Endodermal cell (in vitro differentiated cells): ENCODE measurements around the gene TUBGCP3. TPM values are rescaled to one million over a fixed set of nuclear protein-coding genes. Genes with fewer than 3 reads are reported as not detected.

Experiments used
- DNase-seq: peaks from one replicate; pipeline ENCODE4 v3.0.0-alpha.2; 2017
- H3K27ac ChIP-seq: 2 replicates; pipeline ENCODE4 v1.5.1; 2013; ENCODE audit warnings: mild to moderate bottlenecking, low read depth, low read length, moderate library complexity
- H3K27me3 ChIP-seq: 2 replicates; pipeline ENCODE4 v1.6.1; 2013; ENCODE audit warnings: mild to moderate bottlenecking, low read length, moderate library complexity; ENCODE audit not compliant: insufficient read depth, control insufficient read depth, poor library complexity, severe bottlenecking
- H3K36me3 ChIP-seq: 2 replicates; pipeline ENCODE4 v1.7.0; 2013; ENCODE audit warnings: mild to moderate bottlenecking, low read length, moderate library complexity; ENCODE audit not compliant: control insufficient read depth, insufficient read depth
- H3K4me1 ChIP-seq: one replicate; pipeline ENCODE4 v1.7.0; 2013; ENCODE audit warnings: low read length; ENCODE audit not compliant: control insufficient read depth, insufficient read depth
- H3K4me3 ChIP-seq: 2 replicates; pipeline ENCODE4 v1.5.1; 2013; ENCODE audit warnings: mild to moderate bottlenecking, low read length, moderate library complexity
- H3K9ac ChIP-seq: 2 replicates; pipeline ENCODE4 v1.6.1; 2013; ENCODE audit warnings: mild to moderate bottlenecking, low read length, moderate library complexity; ENCODE audit not compliant: poor library complexity, severe bottlenecking; ENCODE audit errors: extremely low read depth
- H3K9me3 ChIP-seq: 2 replicates; pipeline ENCODE4 v1.6.1; 2013; ENCODE audit warnings: mild to moderate bottlenecking, low read length, moderate library complexity; ENCODE audit not compliant: control insufficient read depth
- H3K27ac Mint-ChIP-seq: 2 replicates; pipeline ENCODE4 v1.8.0; 2020; ENCODE audit warnings: mixed read lengths
- H3K27me3 Mint-ChIP-seq: 2 replicates; pipeline ENCODE4 v1.8.0; 2021; ENCODE audit warnings: mild to moderate bottlenecking, mixed read lengths; ENCODE audit not compliant: insufficient read depth
- H3K36me3 Mint-ChIP-seq: 2 replicates; pipeline ENCODE4 v1.8.0; 2020; ENCODE audit warnings: low read depth, mixed read lengths
- H3K4me1 Mint-ChIP-seq: 2 replicates; pipeline ENCODE4 v1.8.0; 2020; ENCODE audit warnings: mixed read lengths
- H3K4me3 Mint-ChIP-seq: 2 replicates; pipeline ENCODE4 v1.8.0; 2020; ENCODE audit warnings: mild to moderate bottlenecking, moderate library complexity, mixed read lengths
- H3K9me3 Mint-ChIP-seq: 2 replicates; pipeline ENCODE4 v1.8.0; 2020; ENCODE audit warnings: mild to moderate bottlenecking, mixed read lengths
- CTCF ChIP-seq: fragments of 200-600 bp; sonication (generic); conservative IDR thresholded peaks from 2 replicates; pipeline ENCODE4 v1.5.0; 2021; ENCODE audit warnings: antibody characterized with exemption, mild to moderate bottlenecking
- WGBS, 2 experiments: methylation state at CpG; one replicate each; pipeline versions ENCODE4 v1.1.5 to v1.1.7; 2013; ENCODE audit warnings: missing lambda C conversion rate in 2 of 2, mixed read lengths in 1 of 2; ENCODE audit not compliant: insufficient coverage in 1 of 2, insufficient read length in 1 of 2; 5-methylcytosine and 5-hydroxymethylcytosine counted together
- total RNA-seq, 2 donors: library from RNA; stranded (reverse); fragmentation: NEBNext Ultra II Directional in 1 of 2; extraction: Animal tissue kit (Norgen Biotek cat#: 25700) in 1 of 2; gene quantifications; 2 replicates in 1 of 2; 3 replicates in 1 of 2; pipeline ENCODE4 v1.2.1, GENCODE V29; 2021

The TUBGCP3 gene
- total RNA-seq, 2 donors from 2014 or later, result 34.7 to 55.3 TPM

GRCh38 chr13:112451512-112452379 lies 136.2 kb downstream of the TUBGCP3 start:
- H3K27me3 Mint-ChIP-seq, result peaks cover 4% of the 10 kb centered on the region
- no peak overlapping the region for H3K27ac Mint-ChIP-seq
- H3K9ac ChIP-seq, result no peak overlapping the region
- peaks cover 4% of the 10 kb centered on the region for H3K9me3 Mint-ChIP-seq
- no peak overlapping the region for H3K4me3 ChIP-seq
- no peaks in the 10 kb centered on the region for H3K9me3 ChIP-seq
- H3K27me3 ChIP-seq, result no peaks in the 10 kb centered on the region
- WGBS, 2 experiments, result 90 to 91% methylated on average over 18 to 43 of the region's 43 CpGs
- H3K36me3 Mint-ChIP-seq, result no peaks in the 10 kb centered on the region
- no peak overlapping the region for H3K4me3 Mint-ChIP-seq
- DNase-seq, result peak; percentile 23
- H3K4me1 ChIP-seq, result no peaks in the 10 kb centered on the region
- no peaks in the 10 kb centered on the region for H3K36me3 ChIP-seq
- no peak for TF ChIP-seq CTCF
- no peak overlapping the region for H3K27ac ChIP-seq
- H3K4me1 Mint-ChIP-seq, result no peaks in the 10 kb centered on the region

GRCh38 chr13:112450904-112451240 lies 137.1 kb downstream of the TUBGCP3 start:
- Histone ChIP-seq H3K4me3 (no peak overlapping the region), H3K36me3 (no peaks in the 10 kb centered on the region), H3K4me1 (no peaks in the 10 kb centered on the region), H3K27ac (no peak overlapping the region), H3K9me3 (no peaks in the 10 kb centered on the region), H3K9ac (no peak overlapping the region), H3K27me3 (no peaks in the 10 kb centered on the region)
- H3K27me3 Mint-ChIP-seq, result peaks cover 7% of the 10 kb centered on the region
- H3K36me3 Mint-ChIP-seq, result no peaks in the 10 kb centered on the region
- WGBS, 2 experiments, result 92 to 95% methylated on average over 9 of the region's 9 CpGs
- no peak overlapping the region for H3K4me3 Mint-ChIP-seq
- no peak for TF ChIP-seq CTCF
- no peaks in the 10 kb centered on the region for H3K9me3 Mint-ChIP-seq
- no peak for DNase-seq
- H3K27ac Mint-ChIP-seq, result no peak overlapping the region
- no peaks in the 10 kb centered on the region for H3K4me1 Mint-ChIP-seq

- Mint-ChIP-seq H3K27me3 (peaks cover 9% of the 10 kb centered on the region), H3K4me1 (no peaks in the 10 kb centered on the region), H3K27ac (no peak overlapping the region), H3K36me3 (no peaks in the 10 kb centered on the region), H3K9me3 (no peaks in the 10 kb centered on the region), H3K4me3 (no peak overlapping the region)
- H3K9ac ChIP-seq, result no peak overlapping the region
- H3K36me3 ChIP-seq, result no peaks in the 10 kb centered on the region
- H3K4me3 ChIP-seq, result no peak overlapping the region
- peak; percentile 22 for DNase-seq
- TF ChIP-seq CTCF, result no peak
- H3K4me1 ChIP-seq, result no peaks in the 10 kb centered on the region
- no peak overlapping the region for H3K27ac ChIP-seq
- H3K27me3 ChIP-seq, result no peaks in the 10 kb centered on the region
- H3K9me3 ChIP-seq, result no peaks in the 10 kb centered on the region
- 92% methylated on average over 18 to 21 of the region's 23 CpGs for WGBS, 2 experiments
Observed at GRCh38 chr13:112450118-112450903, 137.6 kb downstream of the TUBGCP3 start.
